Lower lobe of right lung (tissue), 2 donors: ENCODE results near the gene UST. TPM values are rescaled to one million over a fixed set of nuclear protein-coding genes. Genes with fewer than 3 reads are reported as not detected.
"Not testable (repeated sequence)": the region's sequence is repeated elsewhere in the genome, so short reads cannot be mapped to it uniquely, and the experiment has no call there.

Source experiments
- ATAC-seq, 2 donors: fragments of 200-7000 bp; cut with Tn5 transposase; one replicate each; pipeline ENCODE4 v1.9.1; 2020 to 2022; ENCODE audit warnings: mild to moderate bottlenecking in 2 of 2, moderate library complexity in 2 of 2
- DNase-seq: peaks from one replicate; pipeline ENCODE4 v3.0.0-alpha.2; 2020
- H3K27ac ChIP-seq: fragments of 200-600 bp; one replicate; pipeline ENCODE4 v1.8.0; 2022
- H3K27me3 ChIP-seq: fragments of 200-600 bp; one replicate; pipeline ENCODE4 v1.8.0; 2022; ENCODE audit warnings: low read depth
- H3K36me3 ChIP-seq: fragments of 200-600 bp; one replicate; pipeline ENCODE4 v1.8.0; 2022; ENCODE audit warnings: mild to moderate bottlenecking
- H3K4me1 ChIP-seq: fragments of 200-600 bp; one replicate; pipeline ENCODE4 v1.8.0; 2022
- H3K4me3 ChIP-seq: fragments of 200-600 bp; one replicate; pipeline ENCODE4 v1.8.0; 2022; ENCODE audit warnings: mild to moderate bottlenecking
- H3K9me3 ChIP-seq: fragments of 200-600 bp; one replicate; pipeline ENCODE4 v1.8.0; 2022
- intact Hi-C: fragments of 100-400 bp; cut with DNase I; formaldehyde crosslinking; loops from one replicate; pipeline ENCODE4 v1.11.0; 2022
- total RNA-seq: library from RNA; stranded (reverse); fragmentation: NEBNext Ultra II Directional; extraction: Animal tissue kit (Norgen Biotek cat#: 25700); gene quantifications from one replicate; pipeline ENCODE4 v1.2.1, GENCODE V29; 2021
- TF ChIP-seq, protein P1 (sequence below): fragments of 200-600 bp; IDR thresholded peaks from one replicate; pipeline ENCODE4 v1.8.0; 2022; ENCODE audit warnings: antibody characterized with exemption, mild to moderate bottlenecking
- donor health status: DM: no; HTN: yes; CAD: no; lungs with severe emphysema.

Gene UST
- total RNA-seq, 1 donor from 2014 or later: 11.8 TPM

DNA sequence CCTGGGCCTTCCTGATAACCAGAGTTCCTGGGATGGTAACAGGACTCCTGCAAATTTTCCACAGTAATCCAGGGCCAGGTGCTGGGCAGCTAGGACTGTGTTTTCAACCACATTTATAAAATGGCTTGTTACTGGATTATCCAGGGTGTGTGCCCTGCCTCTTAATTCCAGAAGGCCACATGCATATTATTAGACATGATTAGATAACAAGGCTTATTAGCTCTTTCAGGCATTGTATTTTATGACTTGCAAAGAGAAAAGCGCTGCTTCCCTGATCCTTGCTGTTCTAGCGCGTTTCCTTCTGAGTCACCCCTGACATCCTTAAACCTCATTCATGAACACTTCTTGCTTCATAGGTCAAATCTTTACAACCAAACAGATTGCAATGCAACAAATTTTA, 208.6 kb downstream of the UST start:
- no peak for DNase-seq
- Histone ChIP-seq H3K4me1 (peaks cover 7% of the 10 kb centered on the region), H3K9me3 (no peaks in the 10 kb centered on the region), H3K27me3 (no peaks in the 10 kb centered on the region), H3K27ac (no peak overlapping the region), H3K36me3 (no peaks in the 10 kb centered on the region), H3K4me3 (no peak overlapping the region)
- intact Hi-C loops: loop anchor here (10.0 kb wide), 1 partner anchor 211 kb away; the partner anchor contains the start of gene UST
- ATAC-seq: no peak
- TF ChIP-seq, protein P1, sequence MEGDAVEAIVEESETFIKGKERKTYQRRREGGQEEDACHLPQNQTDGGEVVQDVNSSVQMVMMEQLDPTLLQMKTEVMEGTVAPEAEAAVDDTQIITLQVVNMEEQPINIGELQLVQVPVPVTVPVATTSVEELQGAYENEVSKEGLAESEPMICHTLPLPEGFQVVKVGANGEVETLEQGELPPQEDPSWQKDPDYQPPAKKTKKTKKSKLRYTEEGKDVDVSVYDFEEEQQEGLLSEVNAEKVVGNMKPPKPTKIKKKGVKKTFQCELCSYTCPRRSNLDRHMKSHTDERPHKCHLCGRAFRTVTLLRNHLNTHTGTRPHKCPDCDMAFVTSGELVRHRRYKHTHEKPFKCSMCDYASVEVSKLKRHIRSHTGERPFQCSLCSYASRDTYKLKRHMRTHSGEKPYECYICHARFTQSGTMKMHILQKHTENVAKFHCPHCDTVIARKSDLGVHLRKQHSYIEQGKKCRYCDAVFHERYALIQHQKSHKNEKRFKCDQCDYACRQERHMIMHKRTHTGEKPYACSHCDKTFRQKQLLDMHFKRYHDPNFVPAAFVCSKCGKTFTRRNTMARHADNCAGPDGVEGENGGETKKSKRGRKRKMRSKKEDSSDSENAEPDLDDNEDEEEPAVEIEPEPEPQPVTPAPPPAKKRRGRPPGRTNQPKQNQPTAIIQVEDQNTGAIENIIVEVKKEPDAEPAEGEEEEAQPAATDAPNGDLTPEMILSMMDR: no peak

DNA sequence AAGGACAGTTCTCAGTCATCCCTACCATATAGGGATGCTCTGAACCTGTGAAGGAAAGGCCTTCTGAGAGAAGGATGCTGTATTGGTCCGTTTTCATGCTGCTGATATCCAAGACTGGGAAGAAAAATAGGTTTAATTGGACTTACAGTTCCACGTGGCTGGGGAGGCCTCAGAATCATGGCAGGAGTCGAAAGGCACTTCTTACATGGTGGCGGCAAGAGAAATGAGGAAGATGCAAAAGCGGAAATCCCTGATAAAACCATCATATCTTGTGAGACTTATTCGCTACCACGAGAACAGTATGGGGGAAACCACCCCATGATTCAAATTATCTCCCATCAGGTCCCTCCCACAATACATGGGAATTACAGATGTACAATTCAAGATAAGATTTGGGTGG, 209.3 kb downstream of the UST start:
- not testable (repeated sequence) for H3K4me3 ChIP-seq, H3K9me3 ChIP-seq, H3K27me3 ChIP-seq, DNase-seq, H3K4me1 ChIP-seq, H3K27ac ChIP-seq, ATAC-seq, H3K36me3 ChIP-seq
- intact Hi-C loops: loop anchor here (10.0 kb wide), 1 partner anchor 211 kb away; the partner anchor contains the start of gene UST

DNA sequence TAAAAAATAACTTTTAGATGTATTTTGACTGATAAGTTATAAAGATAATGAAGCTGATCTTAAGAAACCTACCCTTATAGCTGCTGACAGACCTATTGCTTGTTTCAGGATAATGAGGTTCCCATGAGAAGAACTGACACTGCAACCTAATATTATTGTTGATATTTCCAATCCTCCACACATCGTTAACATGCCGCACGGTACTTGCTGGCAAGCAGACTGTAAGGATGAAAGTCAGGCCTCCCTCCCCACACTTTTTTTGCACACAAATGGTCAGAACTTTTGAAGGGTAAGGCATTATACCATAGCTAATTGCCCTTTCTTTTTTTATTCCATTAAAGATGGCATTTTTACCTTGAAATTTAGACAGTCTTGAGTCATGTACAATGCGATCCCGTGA, 210.9 kb downstream of the UST start:
- TF ChIP-seq, protein P1: no peak
- Histone ChIP-seq H3K9me3 (no peaks in the 10 kb centered on the region), H3K36me3 (no peaks in the 10 kb centered on the region), H3K4me3 (no peak overlapping the region), H3K27me3 (no peaks in the 10 kb centered on the region), H3K4me1 (no peaks in the 10 kb centered on the region), H3K27ac (no peak overlapping the region)
- no peak for DNase-seq
- intact Hi-C loops: loop anchor here (10.0 kb wide), 1 partner anchor 213 kb away; the partner anchor contains the start of gene UST
- ATAC-seq: no peak

DNA sequence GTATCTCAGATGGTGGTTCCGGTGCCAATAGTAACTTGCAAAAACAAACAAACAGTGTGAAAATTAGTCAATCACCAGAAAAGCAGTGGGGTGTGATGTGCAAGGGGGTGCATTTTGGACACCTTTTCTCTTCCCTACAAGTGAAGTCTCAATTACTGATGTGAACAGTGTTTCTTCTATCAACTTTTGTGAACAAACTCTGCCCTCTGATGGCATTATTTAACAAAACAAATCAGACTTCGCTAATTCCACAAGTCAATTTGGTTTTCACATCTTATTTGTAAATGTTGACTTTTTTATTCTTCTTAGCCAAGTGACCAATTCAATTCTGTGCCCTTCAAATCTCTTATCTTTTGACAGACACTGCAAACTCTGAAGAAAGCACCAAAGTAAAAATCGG, 212.2 kb downstream of the UST start:
- TF ChIP-seq, protein P1: no peak
- no peak for ATAC-seq
- intact Hi-C loops: loop anchor here (10.0 kb wide), 1 partner anchor 214 kb away; the partner anchor contains the start of gene UST
- Histone ChIP-seq H3K27me3 (no peaks in the 10 kb centered on the region), H3K36me3 (no peaks in the 10 kb centered on the region), H3K9me3 (no peaks in the 10 kb centered on the region), H3K27ac (no peak overlapping the region), H3K4me3 (no peak overlapping the region), H3K4me1 (no peaks in the 10 kb centered on the region)
- no peak for DNase-seq

DNA sequence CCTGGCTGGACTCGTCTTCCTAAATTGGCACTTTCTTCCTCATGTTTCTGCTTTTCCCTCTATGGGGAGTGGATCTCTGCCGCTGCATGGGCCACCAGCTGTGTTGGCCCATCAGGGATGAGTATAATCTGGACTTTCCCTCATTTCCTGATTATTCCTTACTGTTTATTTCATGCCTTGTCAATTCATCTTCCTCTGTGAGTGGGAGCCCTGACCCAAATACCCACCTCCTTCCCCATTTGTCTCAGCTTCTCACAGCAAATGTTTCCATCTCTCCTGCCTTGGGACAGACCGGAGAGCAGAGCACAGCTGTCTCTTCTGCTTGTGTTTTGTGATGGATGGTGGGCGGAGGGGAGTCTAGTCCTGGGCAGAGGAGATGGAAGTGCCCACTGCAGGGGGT, 212.7 kb downstream of the UST start:
- ATAC-seq (no peak), DNase-seq (no peak)
- H3K4me1 ChIP-seq: no peaks in the 10 kb centered on the region
- H3K27me3 ChIP-seq: no peaks in the 10 kb centered on the region
- H3K9me3 ChIP-seq: no peaks in the 10 kb centered on the region
- TF ChIP-seq, protein P1: no peak
- intact Hi-C loops: loop anchor here (10.0 kb wide), 1 partner anchor 215 kb away; the partner anchor contains the start of gene UST
- H3K4me3 ChIP-seq: no peak overlapping the region
- no peaks in the 10 kb centered on the region for H3K36me3 ChIP-seq
- H3K27ac ChIP-seq: no peak overlapping the region

DNA sequence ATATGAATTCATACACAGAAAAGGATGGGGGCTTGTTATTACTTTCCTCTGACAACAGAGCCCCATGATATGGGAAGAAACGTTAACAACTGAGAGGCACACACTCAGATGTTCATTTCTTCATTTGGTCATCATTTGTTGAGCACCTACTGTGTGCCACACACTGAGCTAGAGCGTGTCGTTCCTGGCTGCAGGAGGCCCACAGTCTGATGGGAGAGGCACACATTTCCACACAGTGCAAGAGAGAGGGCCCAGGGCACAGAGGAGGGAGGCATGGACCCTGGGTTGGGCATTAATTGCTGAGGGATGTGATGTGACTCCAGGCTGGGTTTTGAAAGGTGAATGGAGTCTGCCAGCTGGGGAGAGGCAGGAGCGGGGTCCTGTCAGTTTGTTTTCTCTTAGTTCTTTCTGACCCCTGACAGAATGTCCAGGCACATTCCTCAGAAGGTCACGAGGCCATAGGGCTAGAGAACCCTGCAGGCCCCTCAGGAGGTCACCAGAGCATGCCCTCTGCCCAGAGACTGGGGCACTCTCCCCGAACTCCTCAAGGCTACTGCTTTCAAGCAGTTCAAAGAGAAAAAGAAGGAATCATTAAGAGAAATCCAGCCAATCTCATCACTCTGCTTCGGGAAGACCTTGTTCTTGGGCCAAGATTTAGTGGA, 216.2 kb downstream of the UST start:
- no peak overlapping the region for H3K4me3 ChIP-seq
- no peaks in the 10 kb centered on the region for H3K4me1 ChIP-seq
- TF ChIP-seq, protein P1: no peak
- intact Hi-C loops: no loop called here
- H3K27me3 ChIP-seq: no peaks in the 10 kb centered on the region
- ATAC-seq: no peak
- DNase-seq: no peak
- no peaks in the 10 kb centered on the region for H3K36me3 ChIP-seq
- H3K9me3 ChIP-seq: no peaks in the 10 kb centered on the region
- no peak overlapping the region for H3K27ac ChIP-seq
